GM18511 (cell line): Measurements from ENCODE around the gene MAPK14.

Source experiments
- ATAC-seq: cut with Tn5 transposase; IDR thresholded peaks from one replicate; pipeline ENCODE4 v1.9.1; 2021; ENCODE audit warnings: mild to moderate bottlenecking, moderate library complexity; ENCODE audit not compliant: unreplicated experiment

Gene MAPK14

GRCh38 chr6:36034441-36034840 lies 6.8 kb downstream of the MAPK14 start:
- ATAC-seq: no peak

DNA sequence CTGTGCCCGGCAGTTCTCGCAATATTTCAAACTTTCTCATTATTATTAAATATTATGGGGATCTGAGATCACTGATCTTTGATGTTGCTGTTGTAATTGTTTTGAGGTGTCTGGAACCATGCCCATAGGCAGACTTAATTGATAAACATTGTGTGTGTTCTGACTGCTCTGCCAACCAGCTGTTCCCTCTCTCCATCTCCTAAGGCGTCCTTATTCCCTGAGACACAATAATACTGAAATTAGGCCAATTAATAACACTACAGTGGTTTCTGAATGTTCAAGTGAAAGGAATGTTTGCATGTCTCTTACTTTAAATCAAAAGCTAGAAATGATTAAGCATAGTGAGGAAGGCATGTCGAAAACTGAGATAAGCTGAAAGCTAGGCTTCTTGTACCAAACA lies 7.6 kb downstream of the MAPK14 start:
- no peak for ATAC-seq

DNA sequence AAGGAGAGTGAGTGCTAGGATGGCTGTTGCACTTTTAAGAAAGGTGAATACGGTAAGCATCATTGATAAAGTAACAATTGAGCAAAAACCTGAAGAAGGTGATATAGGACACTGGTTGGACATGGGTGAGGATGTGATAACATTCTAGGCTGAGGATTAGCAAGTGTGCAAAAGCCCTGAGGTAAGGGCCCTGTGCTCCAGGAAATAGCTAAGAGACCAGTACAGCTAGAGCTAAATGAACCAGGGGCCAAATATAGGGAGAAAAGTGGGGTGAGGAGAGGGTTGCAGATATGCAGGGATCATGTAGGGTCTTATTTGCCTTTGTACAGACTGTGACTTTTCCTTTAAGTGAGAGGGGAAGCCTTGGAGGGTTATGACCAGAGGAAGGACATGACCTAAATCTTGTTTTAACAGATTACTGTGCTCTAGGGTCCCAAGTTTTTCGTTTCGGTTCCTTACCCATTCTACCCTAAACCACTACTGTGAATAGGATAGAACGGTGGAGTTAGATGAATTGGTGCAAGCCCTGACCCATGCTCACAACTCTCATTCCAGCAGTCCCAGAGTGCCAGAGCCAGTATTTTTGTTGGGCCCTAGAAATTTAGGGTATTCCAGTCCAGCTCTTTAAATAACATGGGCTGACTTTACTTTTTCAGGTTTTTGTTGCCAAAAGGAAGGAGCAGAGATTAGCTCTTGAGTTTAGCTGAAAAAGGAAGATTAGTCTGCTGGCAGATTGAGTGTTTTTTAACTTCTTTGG lies 10.7 kb downstream of the MAPK14 start:
- no peak for ATAC-seq

GRCh38 chr6:36039112-36039511 lies 11.5 kb downstream of the MAPK14 start:
- no peak for ATAC-seq

- ATAC-seq: no peak
Observed at GRCh38 chr6:36040958-36041357, 13.3 kb downstream of the MAPK14 start.

GRCh38 chr6:36042618-36043260 lies 15.1 kb downstream of the MAPK14 start:
- no peak for ATAC-seq

DNA sequence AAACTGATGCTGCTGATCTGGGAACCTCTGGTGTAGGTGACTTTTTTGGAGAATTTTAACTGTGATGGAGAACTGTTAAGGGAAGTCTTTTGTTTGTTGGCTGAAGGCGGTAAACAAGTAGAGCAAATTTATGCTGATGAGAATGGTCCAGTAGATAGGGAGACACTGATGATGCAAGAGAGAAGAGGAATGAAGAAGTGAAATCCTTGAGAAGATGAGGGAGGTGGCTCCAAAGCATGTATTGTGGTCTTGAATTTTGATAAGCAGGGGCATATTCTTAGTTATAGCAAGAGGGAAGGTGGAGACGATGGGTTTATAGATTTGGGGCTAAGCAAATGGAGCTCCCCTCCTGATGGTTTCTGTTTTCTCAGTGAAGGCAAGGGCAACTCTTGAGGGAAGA lies 22.0 kb downstream of the MAPK14 start:
- no peak for ATAC-seq

DNA sequence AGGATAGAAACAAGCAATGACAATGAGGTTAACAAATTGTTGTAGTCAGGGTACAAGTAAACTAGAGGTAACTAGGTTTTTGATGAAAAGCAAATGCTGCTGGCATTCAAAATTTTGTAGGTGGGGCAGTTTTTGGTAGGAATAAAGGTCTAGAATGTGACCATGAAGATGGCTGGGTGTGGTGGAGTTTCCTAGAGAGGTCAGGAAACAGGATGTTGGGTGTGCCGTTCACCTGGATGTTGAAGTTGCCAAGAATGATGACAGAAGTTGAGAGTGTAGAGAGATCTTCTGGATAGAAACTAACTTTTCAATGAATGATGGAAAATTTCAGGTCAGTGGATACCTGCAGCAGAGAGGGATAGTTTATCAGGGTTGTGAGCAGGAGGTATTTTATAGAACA lies 22.7 kb downstream of the MAPK14 start:
- no peak for ATAC-seq

- ATAC-seq: no peak
Observed at GRCh38 chr6:36050947-36051710, 23.5 kb downstream of the MAPK14 start.

- ATAC-seq: no peak
Observed at GRCh38 chr6:36052097-36052496, 24.5 kb downstream of the MAPK14 start.

DNA sequence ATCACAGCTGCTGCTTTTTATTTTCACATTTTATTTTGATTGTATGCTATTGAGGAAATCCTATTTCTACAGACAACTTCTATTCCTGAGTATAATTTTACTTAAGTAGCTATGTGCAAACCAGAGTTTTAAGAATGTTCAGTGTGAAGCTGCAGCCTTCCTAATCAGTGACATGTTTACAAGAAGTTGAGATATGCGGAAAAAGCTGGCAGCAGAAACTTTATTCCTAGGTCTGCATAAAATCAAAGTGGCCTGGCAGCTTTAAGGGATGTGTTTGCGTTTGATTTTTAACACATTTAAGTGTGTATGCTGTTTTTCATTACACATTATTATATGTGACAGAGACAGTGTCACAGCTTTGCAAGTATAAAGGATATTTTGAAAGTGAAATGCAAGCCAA lies 26.3 kb downstream of the MAPK14 start:
- ATAC-seq: no peak

DNA sequence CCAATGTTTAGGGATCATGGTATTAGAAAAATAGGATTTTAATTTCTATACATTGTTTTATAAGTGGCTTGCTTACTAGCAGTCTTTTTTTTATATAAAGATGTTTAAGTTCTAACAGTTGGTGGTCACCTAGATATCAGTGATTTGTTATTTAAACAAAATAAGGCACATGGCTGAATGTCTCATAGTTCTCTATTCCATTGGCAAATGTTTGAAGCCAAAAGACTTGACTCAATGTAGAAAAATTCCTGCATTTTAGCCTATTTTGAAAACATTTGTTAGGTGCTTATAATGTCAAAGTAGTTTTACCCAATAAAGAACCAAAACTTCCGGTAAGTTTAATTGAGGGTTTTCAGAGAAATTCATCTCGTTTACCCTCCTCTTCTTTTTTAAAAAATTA lies 26.8 kb downstream of the MAPK14 start:
- no peak for ATAC-seq

DNA sequence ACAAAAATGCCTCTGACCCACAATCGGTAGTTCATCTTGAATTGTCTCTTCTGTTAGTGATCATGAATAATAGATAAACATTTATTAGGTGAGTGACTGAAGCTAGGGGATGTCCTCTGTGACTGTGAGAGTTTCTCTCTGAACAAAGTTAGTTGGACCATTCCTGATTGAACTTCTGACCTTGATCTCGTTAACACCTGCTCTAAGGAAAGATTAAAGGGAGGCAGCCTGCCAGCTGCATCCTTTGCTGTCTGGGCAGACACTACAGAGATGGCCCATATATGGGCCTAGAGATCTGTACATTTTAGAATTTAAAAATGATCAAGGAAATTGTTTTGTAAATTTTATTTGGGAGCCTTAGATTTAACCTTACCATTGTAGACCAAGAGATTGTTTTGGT lies 27.3 kb downstream of the MAPK14 start:
- ATAC-seq: no peak

DNA sequence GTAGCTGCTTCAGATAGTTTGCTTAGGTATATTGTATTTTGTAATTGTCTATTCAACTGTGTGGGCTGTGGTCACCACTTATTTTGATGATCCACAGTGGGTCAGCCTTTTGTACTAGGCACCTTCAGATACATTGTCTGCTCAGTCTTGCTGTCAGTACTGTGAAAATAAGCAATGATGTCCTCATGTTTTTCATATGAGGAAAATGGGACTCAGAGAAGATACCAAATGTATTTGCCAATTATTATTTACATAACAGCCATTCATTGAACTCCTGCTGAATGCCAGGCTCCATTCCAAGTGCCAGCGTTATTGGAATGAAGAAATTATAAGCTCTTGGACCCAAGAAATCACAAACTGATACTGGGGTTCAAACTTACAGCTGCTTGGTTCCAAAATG lies 28.6 kb downstream of the MAPK14 start:
- ATAC-seq: no peak

- ATAC-seq: no peak
Observed at GRCh38 chr6:36061236-36061635, 33.6 kb downstream of the MAPK14 start.

DNA sequence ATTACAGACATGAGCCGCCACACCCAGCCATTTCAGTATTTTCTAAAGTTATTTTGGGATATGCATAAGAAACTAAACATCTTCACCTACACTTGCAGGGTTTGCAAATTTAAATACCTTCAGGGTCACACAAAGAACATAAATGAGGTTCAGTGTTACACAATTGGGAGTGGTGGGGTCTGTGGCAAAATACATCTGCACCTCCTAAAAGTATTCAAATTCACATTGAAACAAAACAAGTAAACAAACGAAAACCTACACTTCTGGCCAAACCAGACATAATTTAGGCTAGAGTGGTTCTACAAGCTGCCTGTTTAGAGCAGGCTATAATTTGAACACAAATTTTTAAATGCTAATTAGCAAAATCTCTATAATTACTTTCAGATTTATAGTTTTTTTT lies 34.6 kb downstream of the MAPK14 start:
- no peak for ATAC-seq

- ATAC-seq: no peak
Observed at GRCh38 chr6:36063318-36064060, 35.9 kb downstream of the MAPK14 start.

- ATAC-seq: no peak
Observed at GRCh38 chr6:36064770-36065396, 37.3 kb downstream of the MAPK14 start.

- no peak for ATAC-seq
Observed at GRCh38 chr6:36065916-36066315, 38.3 kb downstream of the MAPK14 start.

DNA sequence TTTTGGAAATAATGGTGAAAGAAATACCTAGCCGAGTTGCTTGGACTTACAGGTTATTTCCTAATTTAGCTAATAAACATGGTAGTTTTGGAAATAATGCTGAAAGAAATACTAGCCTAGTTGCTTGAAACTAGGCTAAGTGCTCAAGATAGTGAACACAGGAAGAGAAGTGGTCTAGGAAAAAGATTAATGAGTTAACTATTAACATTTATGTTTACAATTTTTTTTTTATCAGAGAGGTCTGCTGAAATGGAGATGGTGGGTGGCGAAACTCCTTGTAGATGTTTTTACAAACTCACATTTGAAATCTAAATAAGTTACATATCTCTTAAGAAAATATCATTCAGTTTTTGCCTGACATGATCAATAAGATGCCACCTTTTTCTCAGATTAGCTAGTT lies 39.2 kb downstream of the MAPK14 start:
- no peak for ATAC-seq
